Measurements from ENCODE around the gene AURKA.
"Not testable (repeated sequence)": the region's sequence is repeated elsewhere in the genome, so short reads cannot be mapped to it uniquely, and the experiment has no call there.

The AURKA gene

GRCh38 chr20:56360908-56361205, 31.2 kb downstream of the AURKA start:
- FAIRE-seq (no peak), DNase-seq (ENCODE audit: insufficient read length, low spot score) (no peak)

DNA sequence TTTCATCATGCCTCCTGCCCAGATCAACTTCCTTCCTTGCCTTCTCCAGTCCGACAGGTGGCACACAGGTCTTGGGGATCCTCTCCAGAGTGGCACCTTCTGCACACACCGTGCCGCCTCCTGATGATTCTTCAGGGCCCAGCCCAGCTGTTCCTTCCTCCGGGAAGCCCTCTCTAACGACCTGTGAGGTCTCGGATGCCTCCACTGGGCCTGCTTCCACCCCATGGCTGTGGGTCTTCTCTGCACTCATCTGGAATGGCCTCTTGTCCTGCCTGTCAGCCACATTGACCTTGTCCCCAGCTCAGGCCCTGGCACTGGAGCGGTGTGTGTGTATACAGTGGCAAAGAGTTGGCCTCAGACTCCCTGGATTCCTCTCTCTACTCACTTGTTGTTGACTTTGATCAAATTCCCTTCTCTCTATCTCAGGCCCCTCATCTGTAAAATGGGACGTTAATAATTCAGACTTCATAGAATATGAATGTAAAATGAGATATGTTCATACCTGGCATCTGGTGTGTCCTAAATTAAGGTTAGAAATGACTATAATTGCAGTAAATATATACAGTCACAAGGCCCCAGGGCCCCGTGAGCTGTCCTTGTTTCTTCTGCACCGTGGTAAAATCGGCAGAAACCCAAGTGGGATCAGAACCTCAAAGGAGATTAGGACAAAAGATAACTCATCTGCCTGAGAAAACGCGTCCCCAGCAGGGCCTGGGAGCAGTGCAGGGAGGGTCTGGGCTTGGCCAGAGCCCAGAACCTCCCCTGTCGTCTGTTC, 31.7 kb downstream of the AURKA start:
- DNase-seq (ENCODE audit: insufficient read length, low spot score) (no peak), FAIRE-seq (no peak)

DNA sequence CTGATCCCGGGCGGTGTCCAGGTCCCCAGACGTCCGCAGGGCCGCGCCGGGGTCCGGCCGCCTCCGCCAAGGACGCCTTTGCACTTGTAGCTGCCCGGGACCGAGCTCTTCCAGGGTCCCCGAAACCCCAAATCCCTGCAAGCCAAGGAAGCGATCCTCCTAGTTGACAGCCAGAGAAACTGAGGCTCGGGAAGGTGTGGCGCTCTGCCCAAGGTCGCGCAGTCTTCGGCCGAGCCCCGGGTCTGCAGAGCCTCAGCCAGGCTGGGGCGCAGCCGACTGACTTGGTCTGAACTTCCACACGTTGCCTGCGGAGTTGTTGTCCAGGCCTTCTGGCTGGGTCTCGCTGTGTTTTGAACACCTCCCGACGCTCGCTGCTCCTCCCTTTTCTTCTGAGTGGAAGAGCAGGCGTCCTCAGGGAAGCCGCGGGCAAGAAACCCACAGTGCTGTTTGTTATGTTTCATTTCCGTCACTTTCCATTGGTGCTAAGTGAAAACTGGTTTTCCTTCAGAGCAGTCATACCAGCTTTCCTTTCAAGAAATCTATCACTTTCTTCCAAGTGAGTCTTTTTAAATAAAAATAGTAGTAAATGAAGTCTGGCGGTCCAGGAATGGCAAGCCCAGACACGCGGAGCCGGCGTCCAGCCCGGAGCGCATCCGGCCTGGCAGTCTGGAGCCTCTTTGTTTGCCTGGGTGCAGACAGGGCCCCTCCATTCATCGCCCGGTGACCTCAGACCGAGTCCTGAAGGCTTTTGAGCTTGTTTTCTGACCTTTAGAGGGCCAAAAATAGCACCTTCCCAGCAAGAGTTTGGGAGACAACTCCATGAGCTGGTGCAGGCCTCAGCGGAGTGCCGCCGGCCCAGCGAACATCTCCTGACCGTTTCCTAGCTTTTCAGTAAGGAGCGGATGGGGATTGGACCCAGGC, 32.5 kb downstream of the AURKA start:
- DNase-seq (ENCODE audit: insufficient read length, low spot score) (peak; percentile 13), FAIRE-seq (no peak)

- FAIRE-seq: no peak
- DNase-seq (ENCODE audit: insufficient read length, low spot score): peak; percentile 97
These were observed 33.3 kb downstream of the AURKA start, which contains the start of gene FAM210B for GRCh38 chr20:56358600-56359211. Gene FAM210B (plus strand): TSS chr20:56358974. CDS start chr20:56359006, 32 bp downstream.

DNA sequence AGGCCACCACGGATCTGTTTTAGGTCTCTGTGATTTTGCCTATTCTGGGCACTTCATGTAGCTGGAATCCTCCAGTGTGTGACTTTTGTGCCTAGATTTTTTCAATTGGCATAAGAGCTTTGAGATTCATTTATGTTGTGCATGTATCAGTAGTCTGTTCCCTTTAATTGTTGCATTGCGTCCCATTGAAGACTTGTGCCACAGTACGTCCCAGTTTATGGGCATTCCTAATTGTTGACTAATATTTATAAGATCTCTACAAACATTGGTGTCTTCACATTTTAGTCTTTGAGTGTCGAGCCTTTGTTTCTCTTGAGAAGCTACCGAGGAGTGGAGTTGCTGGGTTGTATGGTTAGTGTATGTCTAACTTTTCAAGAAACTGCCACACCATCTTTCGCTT, 33.9 kb downstream of the AURKA start:
- DNase-seq (ENCODE audit: insufficient read length, low spot score) (no peak), FAIRE-seq (no peak)

GRCh38 chr20:56353356-56353755, 38.7 kb downstream of the AURKA start:
- FAIRE-seq (no peak), DNase-seq (ENCODE audit: insufficient read length, low spot score) (no peak)

DNA sequence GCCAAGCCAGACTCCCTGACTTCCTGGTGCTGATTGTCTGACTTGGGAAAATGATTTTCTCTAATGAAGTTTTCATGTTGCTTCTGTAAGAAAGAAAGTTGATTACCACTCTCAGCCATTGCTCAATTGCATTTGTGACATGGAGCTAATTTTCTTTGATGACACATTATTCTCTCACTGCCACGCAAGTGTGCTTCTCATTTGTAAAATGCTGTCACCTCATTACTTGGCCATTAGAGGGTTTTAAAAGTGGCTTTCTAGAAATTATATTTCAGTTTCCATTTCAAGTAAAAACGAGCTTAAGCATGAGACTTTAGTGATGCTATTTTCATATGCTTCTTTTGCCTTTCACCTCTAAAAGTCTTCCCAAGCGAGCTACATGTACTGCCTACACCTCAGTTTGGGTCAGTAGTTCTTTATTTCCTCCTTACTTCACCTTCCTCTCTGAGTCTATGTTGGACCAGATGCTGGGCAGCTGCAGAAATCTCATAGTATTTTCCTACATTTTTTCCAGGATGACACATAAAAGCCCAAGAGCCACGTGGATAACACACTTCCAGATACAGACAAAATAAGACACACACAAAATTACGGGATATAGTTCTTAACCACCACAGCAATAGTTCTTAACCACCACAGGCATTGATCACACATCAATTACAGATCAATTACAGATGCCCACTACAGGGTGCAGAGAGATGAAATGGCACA, 39.5 kb downstream of the AURKA start:
- DNase-seq (ENCODE audit: insufficient read length, low spot score) (no peak), FAIRE-seq (no peak)

DNA sequence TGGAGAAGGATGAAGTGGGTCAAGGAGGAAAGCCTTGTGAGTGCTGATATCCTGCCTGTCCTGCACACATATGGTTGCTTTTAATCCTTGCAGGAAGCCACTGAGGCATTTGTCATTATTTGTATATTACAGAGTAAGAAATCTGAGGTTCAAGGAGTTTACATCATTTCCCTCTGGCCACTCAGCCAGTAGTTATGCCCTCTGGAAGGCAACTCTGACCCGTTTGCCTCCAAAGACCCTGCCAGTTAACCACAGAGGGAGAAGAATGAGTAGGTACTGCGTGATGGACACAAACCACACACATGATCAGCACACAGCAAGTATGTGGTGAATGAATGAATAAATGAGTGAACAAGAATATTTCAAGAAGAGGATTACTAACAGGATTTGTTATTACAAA, 41.2 kb downstream of the AURKA start:
- DNase-seq (ENCODE audit: insufficient read length, low spot score) (no peak), FAIRE-seq (no peak)

- no peak for DNase-seq (ENCODE audit: insufficient read length, low spot score)
- FAIRE-seq: no peak
These were observed 43.3 kb downstream of the AURKA start for GRCh38 chr20:56348746-56349145.

- FAIRE-seq (no peak), DNase-seq (ENCODE audit: insufficient read length, low spot score) (no peak)
These were observed 43.7 kb downstream of the AURKA start for GRCh38 chr20:56348305-56348693.

DNA sequence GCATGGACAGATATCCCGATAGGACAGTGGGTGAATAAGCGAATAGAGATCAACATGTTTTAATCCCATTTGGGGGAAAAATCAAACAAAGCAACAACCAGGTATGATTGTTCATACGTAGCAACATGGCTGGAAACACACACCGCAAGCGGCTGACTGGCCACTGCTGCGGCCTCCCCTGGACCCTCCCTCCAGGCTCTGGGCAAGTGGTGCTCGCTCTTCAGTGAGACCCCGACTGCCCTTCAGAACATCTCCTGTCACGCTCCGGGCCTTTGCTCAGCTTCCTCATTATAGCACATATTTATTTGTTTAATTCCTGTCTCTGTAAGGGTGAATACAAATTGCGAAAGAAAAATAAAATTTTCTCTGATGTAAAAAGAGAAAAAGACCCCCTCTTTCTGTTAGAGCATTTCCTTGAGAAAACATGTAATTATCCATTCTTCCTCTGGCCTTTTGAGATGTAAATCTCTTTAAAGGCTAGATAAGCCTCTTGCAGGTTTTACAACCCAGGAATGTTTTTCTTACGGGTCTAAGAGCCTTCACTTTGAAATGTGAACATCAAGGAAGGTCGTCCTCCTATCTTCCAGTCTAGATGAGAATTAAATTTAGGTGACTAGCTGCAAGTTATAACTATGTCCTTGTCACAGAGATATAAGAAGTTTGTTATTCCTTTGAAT, 44.2 kb downstream of the AURKA start:
- DNase-seq (ENCODE audit: insufficient read length, low spot score): no peak
- no peak for FAIRE-seq

GRCh38 chr20:56345911-56346310, 46.1 kb downstream of the AURKA start:
- DNase-seq (ENCODE audit: insufficient read length, low spot score): no peak
- FAIRE-seq: no peak

DNA sequence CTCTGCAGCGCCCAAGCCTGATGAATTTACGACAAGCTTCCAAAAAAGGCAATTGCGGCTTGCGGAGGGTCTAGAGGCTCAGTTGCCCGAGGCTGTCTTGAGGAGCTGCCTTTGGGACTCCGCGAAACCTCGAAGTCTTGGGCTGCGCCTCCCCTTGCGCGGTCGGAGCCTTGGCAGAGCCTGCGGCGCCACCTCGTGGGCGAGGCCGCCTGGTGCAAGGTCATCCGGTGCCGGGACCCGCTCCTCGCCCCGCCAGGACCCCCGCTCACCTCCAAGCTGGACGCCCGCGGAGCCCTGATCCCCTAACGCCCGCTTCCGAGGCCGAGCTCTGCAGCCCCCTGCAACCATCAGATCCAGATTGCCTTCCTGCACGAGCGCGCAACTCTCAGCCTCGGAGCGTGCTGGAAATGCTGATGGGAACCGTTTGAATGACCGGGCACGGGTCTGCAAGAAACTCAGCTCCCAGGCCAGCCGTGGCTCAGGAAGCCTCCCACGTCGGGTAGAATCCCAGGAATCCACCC, 48.1 kb downstream of the AURKA start:
- peak; percentile 34 for DNase-seq (ENCODE audit: insufficient read length, low spot score)
- FAIRE-seq: no peak

GRCh38 chr20:56342783-56343182, 49.2 kb downstream of the AURKA start:
- FAIRE-seq (no peak), DNase-seq (ENCODE audit: insufficient read length, low spot score) (no peak)

GRCh38 chr20:56336709-56337108, 55.3 kb downstream of the AURKA start:
- DNase-seq (ENCODE audit: insufficient read length, low spot score); FAIRE-seq: not testable (repeated sequence)

DNA sequence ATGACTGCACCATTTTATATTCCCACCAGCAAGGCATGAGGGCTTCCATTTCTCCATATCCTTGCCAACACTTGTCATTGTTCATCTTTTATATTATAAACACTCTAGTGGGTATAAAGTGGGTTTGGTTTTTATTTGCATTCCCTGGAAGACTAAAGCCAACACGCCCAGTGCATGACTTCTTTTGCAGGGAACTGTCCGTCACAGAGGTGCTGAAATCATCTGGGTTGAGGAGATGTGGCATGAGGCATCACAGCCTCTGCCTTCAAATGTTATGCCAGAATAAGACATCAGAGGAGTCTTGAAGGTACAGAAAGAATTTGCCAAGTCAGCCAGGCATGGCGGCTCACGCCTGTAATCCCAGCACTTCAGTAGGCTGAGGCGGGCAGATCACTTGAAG, 63.2 kb downstream of the AURKA start:
- no peak for DNase-seq (ENCODE audit: insufficient read length, low spot score)
- no peak for FAIRE-seq

DNA sequence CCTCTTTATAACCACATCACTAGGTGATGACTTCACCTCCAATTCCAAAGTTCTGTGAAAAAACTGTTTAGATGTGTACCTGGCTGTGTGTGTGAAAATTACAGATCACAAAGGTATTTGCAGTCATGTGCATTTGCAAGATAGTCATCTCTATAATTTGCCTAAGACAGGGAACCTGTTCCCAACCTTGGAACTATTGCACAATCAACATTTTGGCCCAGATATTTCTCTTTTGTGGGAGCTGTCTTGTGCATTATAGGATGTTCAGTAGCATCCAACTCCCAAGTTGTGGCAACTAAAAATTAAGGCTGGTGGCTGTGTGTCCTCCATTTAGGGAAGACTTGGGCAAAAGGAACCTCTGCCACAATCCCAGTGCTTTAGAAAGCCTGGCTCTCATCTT, 67.2 kb downstream of the AURKA start:
- FAIRE-seq (no peak), DNase-seq (ENCODE audit: insufficient read length, low spot score) (no peak)

DNA sequence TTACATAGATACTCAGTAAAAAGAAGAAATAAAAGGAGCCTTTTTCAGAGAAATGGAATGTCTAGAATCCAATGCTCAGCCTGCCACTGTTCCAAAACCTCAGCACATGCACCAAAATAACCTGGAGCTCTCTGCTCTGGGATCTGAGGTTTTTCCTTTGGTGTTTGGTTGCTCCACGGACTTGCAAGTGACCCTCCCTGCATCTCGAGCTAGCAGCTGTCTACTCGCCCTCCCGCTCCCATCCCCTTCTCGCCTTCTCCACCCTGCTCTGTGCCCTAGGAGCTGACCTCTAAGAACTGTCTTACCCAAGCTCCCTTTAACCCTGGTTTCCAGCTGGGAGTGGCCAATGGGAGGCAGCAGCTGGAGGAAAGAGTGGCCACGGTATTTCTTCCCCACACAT, 68.4 kb downstream of the AURKA start:
- FAIRE-seq (no peak), DNase-seq (ENCODE audit: insufficient read length, low spot score) (no peak)

- no peak for DNase-seq (ENCODE audit: insufficient read length, low spot score)
- no peak for FAIRE-seq
These were observed 68.8 kb downstream of the AURKA start for GRCh38 chr20:56323206-56323605.

DNA sequence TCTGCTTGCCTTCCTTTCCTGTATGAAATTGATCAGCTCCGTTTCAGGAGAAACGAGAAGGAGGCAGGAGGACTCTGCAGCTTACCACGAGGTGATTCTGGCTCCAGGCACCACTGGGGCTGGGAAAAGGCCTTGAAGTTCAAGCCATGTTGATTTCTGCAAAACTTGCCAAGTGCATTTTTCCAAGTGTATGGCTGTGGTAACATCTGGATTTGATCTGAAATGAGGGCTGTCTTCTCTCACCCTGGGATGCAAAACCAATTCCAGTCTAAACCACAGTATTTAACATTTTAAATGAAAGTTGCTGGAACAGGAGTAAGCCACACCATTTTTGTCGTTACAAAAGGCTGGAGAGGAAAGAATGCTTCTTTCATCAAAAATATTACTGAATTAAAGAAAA, 69.3 kb downstream of the AURKA start:
- no peak for FAIRE-seq
- no peak for DNase-seq (ENCODE audit: insufficient read length, low spot score)

Measured in GM19239 (cell line).